Skeletal muscle satellite cell (primary cell): ENCODE data around the gene MRPL17.

Source experiments
- H3K27me3 ChIP-seq: 2 replicates; pipeline ENCODE4 v1.7.0; 2013; ENCODE audit warnings: low read length; ENCODE audit not compliant: control insufficient read depth, insufficient read depth
- H3K36me3 ChIP-seq: 2 replicates; pipeline ENCODE4 v1.7.0; 2013; ENCODE audit warnings: mild to moderate bottlenecking, control low read depth, low read length; ENCODE audit not compliant: insufficient read depth
- H3K4me1 ChIP-seq: 2 replicates; pipeline ENCODE4 v1.7.0; 2013; ENCODE audit warnings: low read length; ENCODE audit not compliant: control insufficient read depth, insufficient read depth
- H3K4me2 ChIP-seq: 2 replicates; pipeline ENCODE4 v1.7.0; 2013; ENCODE audit warnings: mild to moderate bottlenecking, low read length
- H3K4me3 ChIP-seq: 2 replicates; pipeline ENCODE4 v1.7.0; 2013; ENCODE audit warnings: low read length
- H3K9ac ChIP-seq: 2 replicates; pipeline ENCODE4 v1.7.0; 2013; ENCODE audit warnings: mild to moderate bottlenecking, low read depth, low read length, moderate library complexity
- H3K9me3 ChIP-seq: replicated peaks from 2 replicates; pipeline ENCODE4 v1.7.0; 2013; ENCODE audit warnings: mild to moderate bottlenecking, control low read depth, low read length

MRPL17 gene

DNA sequence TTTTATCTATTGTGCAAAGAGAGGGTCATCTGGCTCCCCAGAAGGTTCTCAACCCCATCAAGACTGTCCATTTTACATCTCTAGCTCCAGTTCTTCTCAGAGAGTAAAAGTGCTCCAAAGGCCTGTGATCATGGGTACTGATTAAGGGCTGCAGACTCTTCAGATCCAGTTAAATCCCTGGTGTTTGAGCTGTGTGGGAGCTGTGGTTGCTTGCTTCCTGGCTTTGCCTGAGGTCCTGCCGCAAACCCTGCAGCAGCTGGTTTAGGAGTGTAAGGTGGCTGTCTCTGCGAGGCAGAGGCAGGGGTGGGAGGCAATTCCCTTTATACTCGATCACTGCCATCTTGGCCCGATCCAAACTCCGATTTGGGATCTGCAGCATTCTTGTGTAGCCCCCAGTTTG lies 1.2 kb downstream of the MRPL17 start:
- Histone ChIP-seq H3K9ac (peak overlapping the region; percentile 88), H3K27me3 (no peaks in the 10 kb centered on the region), H3K9me3 (no peaks in the 10 kb centered on the region), H3K4me1 (peaks cover 15% of the 10 kb centered on the region), H3K36me3 (peaks cover 16% of the 10 kb centered on the region), H3K4me3 (peak overlapping the region; percentile 90), H3K4me2 (peak overlapping the region; percentile 93)

DNA sequence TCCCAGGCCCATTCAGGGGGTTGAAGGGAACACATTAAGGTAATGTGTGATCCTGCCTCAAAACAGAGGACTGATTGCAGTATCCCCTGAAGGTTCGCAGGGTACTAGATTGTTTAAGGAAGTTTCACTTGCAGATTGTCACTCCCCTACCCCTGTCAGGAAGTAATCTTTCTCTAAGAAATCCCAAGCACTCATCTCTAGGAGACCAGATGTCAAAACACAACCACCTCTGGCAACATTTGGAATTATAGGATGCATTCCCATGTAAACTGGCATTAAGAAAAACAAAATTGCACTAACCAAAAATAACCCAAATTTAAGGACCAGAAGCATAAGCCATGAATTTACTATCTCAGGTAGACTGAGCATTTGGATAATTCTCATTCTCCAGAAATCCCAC lies 1.6 kb downstream of the MRPL17 start:
- Histone ChIP-seq H3K9ac (peak overlapping the region; percentile 88), H3K4me1 (peaks cover 15% of the 10 kb centered on the region), H3K27me3 (no peaks in the 10 kb centered on the region), H3K4me3 (peak overlapping the region; percentile 90), H3K4me2 (peak overlapping the region; percentile 93), H3K9me3 (no peaks in the 10 kb centered on the region), H3K36me3 (peaks cover 16% of the 10 kb centered on the region)

DNA sequence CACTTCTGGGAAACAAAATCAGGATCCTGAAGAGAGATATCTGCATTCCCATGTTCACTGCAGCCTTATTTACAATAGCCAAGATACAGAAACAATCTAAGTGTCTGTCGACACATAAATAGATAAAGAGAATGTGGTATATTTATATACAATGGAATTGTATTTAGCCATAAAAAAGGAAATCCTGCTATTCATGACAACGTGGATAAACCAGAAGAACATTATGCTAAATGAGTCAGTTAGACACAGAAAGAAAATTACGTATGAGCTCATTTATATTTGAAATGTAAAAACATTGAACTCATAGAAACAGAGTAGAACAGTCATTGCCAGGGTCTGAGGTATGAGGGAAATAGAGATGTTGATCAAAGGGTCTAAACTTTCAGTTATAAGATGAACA lies 6.1 kb downstream of the MRPL17 start:
- Histone ChIP-seq H3K9me3 (no peaks in the 10 kb centered on the region), H3K27me3 (no peaks in the 10 kb centered on the region), H3K36me3 (peaks cover 16% of the 10 kb centered on the region), H3K4me1 (peaks cover 11% of the 10 kb centered on the region), H3K4me3 (no peak overlapping the region), H3K4me2 (no peak overlapping the region), H3K9ac (no peak overlapping the region)

DNA sequence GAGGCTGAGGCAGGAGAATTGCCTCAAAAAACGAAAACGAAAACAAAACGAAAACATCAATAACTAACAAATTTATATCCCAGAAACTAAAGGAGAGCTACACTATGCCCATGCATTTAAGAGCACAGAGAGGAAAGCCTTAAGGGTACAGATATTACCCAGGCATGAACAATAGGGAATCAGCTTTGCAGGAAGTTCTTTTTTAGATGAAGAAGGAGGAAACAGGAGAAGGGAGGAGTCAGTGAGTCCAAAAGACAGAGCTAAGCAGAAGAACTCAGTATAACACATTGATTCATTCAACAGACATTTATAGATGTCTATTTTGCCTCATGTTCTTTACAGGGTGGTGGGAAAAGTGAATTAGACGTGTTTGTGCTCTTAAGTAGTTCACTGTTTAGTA lies 8.3 kb downstream of the MRPL17 start:
- Histone ChIP-seq H3K36me3 (no peaks in the 10 kb centered on the region), H3K4me2 (no peak overlapping the region), H3K9me3 (no peaks in the 10 kb centered on the region), H3K9ac (no peak overlapping the region), H3K4me1 (no peaks in the 10 kb centered on the region), H3K27me3 (no peaks in the 10 kb centered on the region), H3K4me3 (no peak overlapping the region)

DNA sequence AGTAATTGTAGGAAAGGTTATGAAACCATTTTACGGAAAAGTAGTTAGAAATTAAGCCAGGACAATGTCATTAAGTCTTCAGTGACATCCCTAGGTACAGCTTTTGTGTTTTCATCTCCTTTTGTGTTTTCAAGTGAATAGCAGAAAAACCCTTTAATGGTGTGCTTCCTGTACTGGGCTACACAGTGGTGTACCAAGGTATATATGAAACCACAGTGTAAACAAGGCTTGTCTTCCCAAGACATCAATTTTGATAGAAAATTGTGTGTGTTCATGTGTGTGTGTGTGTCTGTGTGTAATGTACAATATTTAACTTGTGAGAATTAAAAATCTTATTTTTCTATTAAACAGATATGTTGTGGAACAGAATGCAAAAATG lies 8.9 kb downstream of the MRPL17 start:
- Histone ChIP-seq H3K27me3 (no peaks in the 10 kb centered on the region), H3K9me3 (no peaks in the 10 kb centered on the region), H3K4me2 (no peak overlapping the region), H3K36me3 (no peaks in the 10 kb centered on the region), H3K4me3 (no peak overlapping the region), H3K4me1 (no peaks in the 10 kb centered on the region), H3K9ac (no peak overlapping the region)

DNA sequence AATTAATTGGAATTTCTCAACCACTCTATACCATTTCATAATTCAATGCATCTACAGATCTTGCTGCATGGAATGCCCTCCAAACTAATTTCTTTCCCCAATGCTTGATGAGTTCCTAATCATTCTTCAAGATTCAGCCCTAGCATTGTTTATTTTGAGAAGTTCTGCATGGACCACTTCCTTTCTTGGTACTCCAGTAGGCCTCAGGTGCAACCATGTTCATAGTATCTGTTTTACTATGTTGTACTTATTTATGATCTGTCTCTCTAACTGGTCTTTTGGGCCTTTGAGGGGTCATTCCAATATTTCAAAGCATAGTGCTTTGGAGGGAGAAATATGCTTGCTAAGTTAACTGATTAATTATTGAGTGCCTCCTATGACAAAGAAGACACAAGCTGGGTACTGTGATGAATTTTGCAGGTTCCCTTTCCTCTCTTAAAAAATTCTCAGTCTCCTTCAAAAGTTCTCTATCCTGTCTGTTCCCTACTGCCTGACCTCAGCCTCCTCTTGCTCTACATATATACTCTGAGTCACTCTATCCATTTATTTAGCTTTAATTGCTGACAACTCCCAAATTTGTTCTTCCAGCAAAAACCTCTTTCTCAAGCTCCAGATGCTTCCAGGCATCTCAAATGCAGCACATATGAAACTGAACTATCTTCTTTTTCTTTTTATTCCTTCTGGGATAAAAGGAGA lies 9.5 kb downstream of the MRPL17 start:
- no peaks in the 10 kb centered on the region for H3K36me3 ChIP-seq
- H3K4me3 ChIP-seq: no peak overlapping the region
- no peak overlapping the region for H3K9ac ChIP-seq
- no peaks in the 10 kb centered on the region for H3K4me1 ChIP-seq
- no peaks in the 10 kb centered on the region for H3K27me3 ChIP-seq
- H3K9me3 ChIP-seq: no peaks in the 10 kb centered on the region
- H3K4me2 ChIP-seq: no peak overlapping the region

DNA sequence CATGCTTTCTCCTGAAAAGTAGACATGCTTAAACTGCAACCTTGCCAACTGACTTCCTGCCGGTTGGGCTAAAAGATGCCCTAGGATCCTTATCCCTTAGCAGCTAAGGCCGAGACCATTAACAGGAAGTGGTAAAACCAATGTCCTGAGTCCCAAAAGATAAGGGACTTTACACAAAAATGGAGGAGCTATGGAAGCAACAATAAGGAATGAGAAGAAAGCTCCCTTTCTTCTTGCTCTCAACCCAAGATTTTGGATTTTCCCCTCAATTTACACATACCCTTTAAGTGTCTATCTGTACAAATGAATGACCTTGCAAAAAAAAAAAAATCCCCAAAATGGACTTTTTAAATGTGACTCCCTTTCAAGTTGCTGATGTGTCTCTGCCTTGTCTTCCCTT lies 11.1 kb downstream of the MRPL17 start:
- Histone ChIP-seq H3K4me1 (no peaks in the 10 kb centered on the region), H3K4me3 (no peak overlapping the region), H3K4me2 (no peak overlapping the region), H3K36me3 (no peaks in the 10 kb centered on the region), H3K27me3 (no peaks in the 10 kb centered on the region), H3K9ac (no peak overlapping the region), H3K9me3 (no peaks in the 10 kb centered on the region)

DNA sequence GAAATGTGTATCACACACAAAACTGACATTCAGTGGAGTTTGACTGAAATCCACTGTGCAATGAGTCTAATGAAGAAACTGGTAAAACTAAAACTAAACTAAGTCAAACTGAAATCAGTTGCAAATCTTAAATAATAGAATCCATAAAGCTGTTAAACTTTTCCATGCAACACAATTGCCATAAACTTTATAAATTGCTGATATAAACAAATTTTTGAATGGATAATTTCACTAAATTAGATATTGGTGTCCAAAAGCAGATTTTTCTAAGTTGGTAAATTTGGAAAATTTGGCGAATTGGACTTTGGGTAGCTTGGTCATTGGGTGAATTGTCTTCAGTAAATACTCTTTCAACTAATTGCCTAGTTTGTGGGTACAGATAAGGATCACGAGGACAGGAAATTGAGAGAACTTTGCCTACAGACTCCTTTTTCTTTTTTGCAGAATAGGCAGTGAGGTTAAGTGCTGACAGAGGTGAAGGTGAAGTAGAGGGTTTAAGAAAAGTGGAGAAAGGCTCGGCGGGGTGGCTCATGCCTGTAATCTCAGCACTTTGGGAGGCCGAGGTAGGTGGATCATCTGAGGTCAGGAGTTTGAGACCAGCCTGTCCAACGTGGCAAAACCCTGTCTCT lies 12.8 kb downstream of the MRPL17 start:
- Histone ChIP-seq H3K36me3 (no peaks in the 10 kb centered on the region), H3K4me2 (no peak overlapping the region), H3K9ac (no peak overlapping the region), H3K9me3 (no peaks in the 10 kb centered on the region), H3K4me1 (no peaks in the 10 kb centered on the region), H3K4me3 (no peak overlapping the region), H3K27me3 (no peaks in the 10 kb centered on the region)

DNA sequence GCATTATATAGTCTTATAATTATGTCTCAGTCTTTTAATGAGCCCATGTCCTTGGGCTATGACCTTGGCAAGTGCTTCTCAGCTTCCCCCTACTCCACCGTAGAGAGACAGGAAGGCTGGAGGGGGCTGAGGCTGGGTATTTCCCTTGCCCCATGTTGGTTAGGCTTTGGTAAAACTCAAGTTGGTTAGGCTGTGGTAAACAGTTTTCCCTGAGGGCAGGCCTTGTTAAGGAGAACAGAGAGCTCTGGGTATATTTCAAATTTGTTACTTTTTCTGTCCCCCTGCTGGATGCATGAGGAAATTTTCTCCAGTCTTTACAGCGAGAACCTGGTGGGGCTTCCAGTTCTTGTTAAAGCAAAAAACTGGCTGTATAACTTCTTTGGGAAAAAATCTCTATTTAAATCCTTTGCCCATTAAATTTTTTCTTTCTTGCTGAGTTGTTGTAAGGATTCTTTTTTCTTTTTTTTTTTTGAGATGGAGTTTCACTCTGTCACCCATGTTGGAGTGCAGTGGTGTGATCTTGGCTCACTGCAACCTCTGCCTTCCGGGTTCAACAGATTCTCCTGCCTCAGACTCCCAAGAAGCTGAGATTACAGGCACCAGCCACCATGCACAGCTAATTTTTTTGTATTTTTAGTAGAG lies 15.3 kb downstream of the MRPL17 start:
- Histone ChIP-seq H3K4me2 (no peak overlapping the region), H3K4me1 (no peaks in the 10 kb centered on the region), H3K9me3 (no peaks in the 10 kb centered on the region), H3K27me3 (no peaks in the 10 kb centered on the region), H3K36me3 (no peaks in the 10 kb centered on the region), H3K9ac (no peak overlapping the region), H3K4me3 (no peak overlapping the region)

DNA sequence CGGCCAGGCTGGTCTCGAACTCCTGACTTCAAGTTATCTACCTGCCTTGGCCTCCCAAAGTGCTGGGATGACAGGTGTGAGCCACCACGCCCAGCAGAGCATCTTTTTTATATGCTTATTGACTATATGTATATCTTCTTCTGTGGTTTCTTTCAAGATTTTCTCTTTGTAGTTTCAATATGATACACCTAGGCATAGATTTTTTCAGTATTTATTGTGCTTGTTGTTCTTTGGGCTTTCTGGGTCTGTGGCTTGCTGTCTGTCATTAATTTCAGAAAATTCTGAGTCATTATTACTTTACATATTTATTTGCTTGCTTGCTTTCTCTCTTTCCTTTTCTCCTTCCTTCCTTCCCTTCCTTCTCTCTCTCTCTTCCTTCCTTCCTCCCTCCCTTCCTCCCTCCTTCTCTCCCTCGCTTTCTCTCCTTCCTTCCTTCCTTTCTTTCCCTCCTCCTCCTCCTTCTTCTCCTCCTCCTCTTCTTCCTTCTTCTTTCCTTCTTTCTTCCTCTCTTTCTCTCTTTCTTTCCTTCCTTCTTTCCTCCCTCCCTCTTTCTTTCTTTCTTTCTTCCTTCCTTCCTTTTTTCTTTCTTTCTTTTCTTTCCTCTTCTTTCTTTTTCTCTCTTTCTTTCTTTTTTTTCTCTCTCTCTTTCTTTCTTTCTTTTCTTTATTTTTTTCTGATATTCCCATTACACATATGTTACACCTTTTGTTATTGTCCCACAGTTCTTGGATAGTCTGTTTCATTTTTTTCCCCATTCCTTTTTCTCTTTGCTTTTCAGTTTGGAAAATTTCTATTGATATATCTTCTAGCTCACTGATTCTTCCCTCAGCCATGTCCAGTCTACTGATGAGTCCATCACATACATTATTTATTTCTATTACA lies 16.6 kb downstream of the MRPL17 start:
- H3K9me3 ChIP-seq: no peaks in the 10 kb centered on the region
- H3K4me3 ChIP-seq: no peak overlapping the region
- no peaks in the 10 kb centered on the region for H3K27me3 ChIP-seq
- no peaks in the 10 kb centered on the region for H3K4me1 ChIP-seq
- H3K9ac ChIP-seq: no peak overlapping the region
- no peak overlapping the region for H3K4me2 ChIP-seq
- no peaks in the 10 kb centered on the region for H3K36me3 ChIP-seq

DNA sequence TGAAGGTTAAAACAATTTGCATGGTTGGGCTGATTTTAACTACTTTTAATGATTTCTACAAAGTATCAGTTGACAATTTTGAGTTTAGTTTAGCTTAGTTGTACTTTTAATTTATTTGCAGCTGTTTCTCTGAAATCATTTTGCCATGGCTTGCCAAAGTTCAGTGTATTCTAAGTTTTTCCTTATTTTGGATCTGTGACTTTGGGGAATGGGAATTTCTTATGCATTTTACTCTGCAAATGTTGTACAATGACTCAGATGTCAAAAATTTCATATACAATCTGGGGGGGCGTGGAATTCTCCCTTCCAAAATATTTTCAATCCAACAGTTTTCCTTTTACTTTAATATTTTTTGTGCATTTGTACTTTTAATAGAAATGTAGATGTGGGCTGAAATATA lies 18.6 kb downstream of the MRPL17 start:
- no peaks in the 10 kb centered on the region for H3K4me1 ChIP-seq
- H3K4me3 ChIP-seq: no peak overlapping the region
- H3K9ac ChIP-seq: no peak overlapping the region
- H3K4me2 ChIP-seq: no peak overlapping the region
- no peaks in the 10 kb centered on the region for H3K9me3 ChIP-seq
- no peaks in the 10 kb centered on the region for H3K36me3 ChIP-seq
- H3K27me3 ChIP-seq: peaks cover 5% of the 10 kb centered on the region
